K562 (cell line): ENCODE measurements around the gene TNNI2. TPM values are rescaled to one million over a fixed set of nuclear protein-coding genes. Genes with fewer than 3 reads are reported as not detected.

Experiments used
- CBFA2T3 ChIP-seq: fragments of 450-650 bp; IDR thresholded peaks from 2 replicates; pipeline ENCODE4 v1.6.1; 2017
- E2F3 ChIP-seq: fragments of 250-450 bp; sonication (Bioruptor Pico); IDR thresholded peaks from 2 replicates; pipeline ENCODE4 v1.4.0; 2020; ENCODE audit warnings: mild to moderate bottlenecking
- RAD21 ChIP-seq, 2 experiments: fragments of 250-450 bp in 1 of 2; fragments of 450-650 bp in 1 of 2; sonication (Bioruptor Pico) in 1 of 2; formaldehyde crosslinking in 1 of 2; IDR thresholded peaks in 1 of 2; conservative IDR thresholded peaks in 1 of 2; 2 replicates each; pipeline versions ENCODE4 v1.4.0 to v1.8.0; 2020 to 2022; ENCODE audit warnings: mild to moderate bottlenecking in 2 of 2, moderate library complexity in 1 of 2
- RBM39 ChIP-seq: fragments of 200-400 bp; formaldehyde crosslinking; optimal IDR thresholded peaks from 2 replicates; pipeline ENCODE3; 2018; ENCODE audit warnings: low read depth, low read length
- SRSF9 ChIP-seq: fragments of 200-400 bp; formaldehyde crosslinking; IDR thresholded peaks from 2 replicates; pipeline ENCODE4 v1.6.1; 2017; ENCODE audit warnings: low read depth, low read length, borderline replicate concordance
- TCF3 ChIP-seq: sonication (generic); formaldehyde crosslinking; IDR thresholded peaks from 2 replicates; pipeline ENCODE4 v1.4.0; 2020; ENCODE audit warnings: mild to moderate bottlenecking, missing genetic modification reagents
- TEAD2 ChIP-seq: fragments of 450-650 bp; IDR thresholded peaks from 2 replicates; pipeline ENCODE4 v1.6.1; 2016; ENCODE audit warnings: missing genetic modification characterization, control low read depth, missing compliant biosample characterization
- ZNF140 ChIP-seq: fragments of 250-450 bp; sonication (Bioruptor Pico); IDR thresholded peaks from 2 replicates; pipeline ENCODE4 v1.8.0; 2021; ENCODE audit warnings: moderate library complexity, mild to moderate bottlenecking, inconsistent platforms
- ZNF408 ChIP-seq: fragments of 250-450 bp; sonication (Bioruptor Pico); IDR thresholded peaks from 2 replicates; pipeline ENCODE4 v1.4.0; 2020; ENCODE audit warnings: low read depth, mild to moderate bottlenecking, moderate library complexity
- ZSCAN29 ChIP-seq: fragments of 450-650 bp; IDR thresholded peaks from 2 replicates; pipeline ENCODE4 v1.6.1; 2017
- polyA plus RNA-seq, 8 experiments: library from polyadenylated mRNA; depleted of rRNA in 4 of 8; stranded (reverse) in 5 of 8; unstranded in 3 of 8; fragments of >200 nt; fragmentation: Nextera tagmentation in 2 of 8; fragmentation: Illumina TruSeq in 1 of 8; extraction: Ambion mirVana in 2 of 8; extraction: Trizol in 1 of 8; gene quantifications; 2 replicates each; pipeline versions ENCODE4 v1.2.1 to v1.2.3, GENCODE V29; 2011 to 2014; ENCODE audit warnings: inconsistent platforms in 1 of 8, missing spikeins in 1 of 8
- total RNA-seq, 7 experiments: library from RNA; depleted of rRNA in 6 of 7; stranded (reverse); fragments of >200 nt in 6 of 7; fragmentation: Illumina TruSeq in 2 of 7; extraction: Trizol in 2 of 7; gene quantifications; 2 replicates each; pipeline versions ENCODE4 v1.2.1 to v1.2.3, GENCODE V29; 2011 to 2021; ENCODE audit warnings: low replicate concordance in 1 of 7
- TF ChIP-seq, protein P1 (sequence below): sonication (generic); formaldehyde crosslinking; IDR thresholded peaks from 2 replicates; pipeline ENCODE4 v1.8.0; 2022; ENCODE audit warnings: missing genetic modification reagents, mild to moderate bottlenecking, borderline replicate concordance

The TNNI2 gene
- total and polyA plus RNA-seq, 9 of the 15 experiments (the other 6 are each of a cell fraction or from before 2014, with no cell fraction given), result not detected

DNA sequence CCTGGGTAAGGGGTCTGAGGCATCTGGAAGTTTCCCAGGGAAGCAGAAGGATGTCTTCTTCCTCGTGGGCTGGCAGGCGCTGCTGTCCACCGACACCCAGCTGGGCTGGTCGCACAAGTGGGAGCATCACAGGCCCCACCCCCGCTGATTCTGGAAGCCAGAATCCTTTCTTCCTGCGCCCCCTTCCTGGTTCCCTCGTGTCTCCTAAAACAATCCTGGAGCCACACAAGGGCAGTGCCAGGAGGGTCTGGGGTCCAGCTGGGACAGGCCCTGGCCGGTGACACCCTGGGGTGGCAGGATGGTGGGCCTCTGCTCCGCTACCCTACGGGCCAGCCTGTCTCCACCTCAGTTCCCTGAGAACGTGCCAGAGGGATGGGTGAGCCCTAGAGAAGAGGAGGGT lies 18.3 kb downstream of the TNNI2 start (continued):
- TF ChIP-seq E2F3 (CRISPR knock-in tag) (no peak), ZSCAN29 (no peak), RBM39 (no peak), TCF3 (no peak), CBFA2T3 (no peak), SRSF9 (no peak), TEAD2 (tag) (no peak), RAD21 (CRISPR knock-in tag; conservative IDR thresholded peaks at IDR 0.05 in 1 of 2, IDR thresholded peaks at IDR 0.05 in 1 of 2) (no peak), ZNF140 (CRISPR knock-in tag) (no peak), ZNF408 (CRISPR knock-in tag) (no peak)
- TF ChIP-seq, protein P1, sequence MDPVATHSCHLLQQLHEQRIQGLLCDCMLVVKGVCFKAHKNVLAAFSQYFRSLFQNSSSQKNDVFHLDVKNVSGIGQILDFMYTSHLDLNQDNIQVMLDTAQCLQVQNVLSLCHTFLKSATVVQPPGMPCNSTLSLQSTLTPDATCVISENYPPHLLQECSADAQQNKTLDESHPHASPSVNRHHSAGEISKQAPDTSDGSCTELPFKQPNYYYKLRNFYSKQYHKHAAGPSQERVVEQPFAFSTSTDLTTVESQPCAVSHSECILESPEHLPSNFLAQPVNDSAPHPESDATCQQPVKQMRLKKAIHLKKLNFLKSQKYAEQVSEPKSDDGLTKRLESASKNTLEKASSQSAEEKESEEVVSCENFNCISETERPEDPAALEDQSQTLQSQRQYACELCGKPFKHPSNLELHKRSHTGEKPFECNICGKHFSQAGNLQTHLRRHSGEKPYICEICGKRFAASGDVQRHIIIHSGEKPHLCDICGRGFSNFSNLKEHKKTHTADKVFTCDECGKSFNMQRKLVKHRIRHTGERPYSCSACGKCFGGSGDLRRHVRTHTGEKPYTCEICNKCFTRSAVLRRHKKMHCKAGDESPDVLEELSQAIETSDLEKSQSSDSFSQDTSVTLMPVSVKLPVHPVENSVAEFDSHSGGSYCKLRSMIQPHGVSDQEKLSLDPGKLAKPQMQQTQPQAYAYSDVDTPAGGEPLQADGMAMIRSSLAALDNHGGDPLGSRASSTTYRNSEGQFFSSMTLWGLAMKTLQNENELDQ (CRISPR knock-in tag), result no peak
- TF ChIP-seq, all 486 proteins: peak for 0
